Lower leg skin (tissue), 4 donors: Measurements from ENCODE around the gene ARMC5. TPM values are rescaled to one million over a fixed set of nuclear protein-coding genes. Genes with fewer than 3 reads are reported as not detected.
"Not testable (repeated sequence)": the region's sequence is repeated elsewhere in the genome, so short reads cannot be mapped to it uniquely, and the experiment has no call there.

Experiments
- DNase-seq, 2 donors: peaks; one replicate each; pipeline ENCODE4 v3.0.0-alpha.2; 2019; ENCODE audit warnings: low spot score in 2 of 2
- H3K4me3 ChIP-seq: fragments of 200-600 bp; sonication (generic); 2 replicates; pipeline ENCODE4 v1.5.1; 2017; ENCODE audit warnings: mild to moderate bottlenecking, low read depth; ENCODE audit not compliant: poor library complexity, severe bottlenecking
- CTCF ChIP-seq, 3 donors: fragments of 450-650 bp; IDR thresholded peaks; one replicate each; pipeline ENCODE4 v1.5.1; 2016; ENCODE audit warnings: antibody characterized with exemption in 3 of 3, mild to moderate bottlenecking in 3 of 3, moderate library complexity in 2 of 3
- POLR2A ChIP-seq, 2 donors: fragments of 450-650 bp; IDR thresholded peaks; one replicate each; pipeline ENCODE4 v1.6.1; 2016 to 2017; ENCODE audit warnings: antibody characterized with exemption in 2 of 2, mild to moderate bottlenecking in 1 of 2, moderate library complexity in 1 of 2
- WGBS, 2 donors: methylation state at CpG; one replicate each; pipeline ENCODE4 v1.1.5; 2018; 5-methylcytosine and 5-hydroxymethylcytosine counted together
- intact Hi-C: fragments of 100-400 bp; cut with DNase I; formaldehyde crosslinking; loops from one replicate; pipeline ENCODE4 v1.15.0; 2023; ENCODE audit warnings: low total_unique reads
- total RNA-seq, 4 donors: library from RNA; depleted of rRNA; stranded (reverse); fragments of >200 nt; gene quantifications; one replicate each; pipeline ENCODE4 v1.1.0, GENCODE V29; 2016

Gene ARMC5
- total RNA-seq, 4 donors from 2014 or later, result 11.2 to 13.8 (median 13.3) TPM

GRCh38 chr16:31413943-31414342 is 45.4 kb upstream of the ARMC5 start:
- WGBS, 2 donors, result 82 to 87% methylated on average over 4 of the region's 4 CpGs
- TF ChIP-seq CTCF (IDR thresholded peaks at IDR 0.05) (no peak), POLR2A (IDR thresholded peaks at IDR 0.05) (no peak)
- intact Hi-C loops, result no loop called here
- DNase-seq, result no peak
- H3K4me3 ChIP-seq, result no peak overlapping the region

GRCh38 chr16:31414706-31415105 is 44.6 kb upstream of the ARMC5 start:
- no peak overlapping the region for H3K4me3 ChIP-seq
- DNase-seq, result no peak
- TF ChIP-seq POLR2A (IDR thresholded peaks at IDR 0.05) (no peak), CTCF (IDR thresholded peaks at IDR 0.05) (no peak)
- intact Hi-C loops, result no loop called here
- 80 to 81% methylated on average over 4 of the region's 4 CpGs for WGBS, 2 donors

DNA sequence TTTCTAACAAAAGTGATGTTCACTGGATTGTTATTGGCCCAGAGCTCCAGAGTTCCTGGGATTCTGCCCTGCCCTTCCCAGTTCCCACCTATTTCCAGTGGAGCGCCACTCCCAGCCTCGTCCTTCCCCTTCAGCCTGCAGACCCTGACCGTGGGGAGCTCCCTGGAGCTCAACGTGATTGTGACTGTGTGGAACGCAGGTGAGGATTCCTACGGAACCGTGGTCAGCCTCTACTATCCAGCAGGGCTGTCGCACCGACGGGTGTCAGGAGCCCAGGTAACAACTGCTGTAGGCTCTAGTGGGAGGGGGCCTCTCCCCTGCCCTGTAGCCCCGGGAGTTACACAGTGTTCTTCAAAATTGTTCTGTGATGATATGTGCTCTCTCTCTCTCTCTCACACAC is 42.9 kb upstream of the ARMC5 start:
- intact Hi-C loops, result no loop called here
- no peak for DNase-seq
- 79 to 81% methylated on average over 11 of the region's 11 CpGs for WGBS, 2 donors
- H3K4me3 ChIP-seq, result no peak overlapping the region
- TF ChIP-seq CTCF (IDR thresholded peaks at IDR 0.05) (no peak), POLR2A (IDR thresholded peaks at IDR 0.05) (no peak)

DNA sequence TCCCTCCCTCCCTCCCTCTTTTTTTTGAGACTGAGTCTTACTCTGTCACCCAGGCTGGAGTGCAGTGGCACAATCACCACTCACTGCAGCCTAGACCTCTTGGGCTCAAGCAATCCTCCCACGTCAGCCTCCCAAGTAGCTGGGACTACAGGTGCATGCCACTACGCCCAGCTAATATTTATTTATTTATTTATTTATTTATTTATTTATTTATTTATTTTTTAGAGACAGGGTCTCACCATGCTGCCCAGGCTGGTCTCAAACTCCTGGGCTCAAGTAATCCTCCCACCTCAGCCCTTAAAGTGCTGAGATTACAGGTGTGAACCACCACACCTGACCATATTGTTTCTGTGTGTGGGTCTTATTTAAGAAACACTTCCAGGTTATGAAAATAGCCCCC is 42.3 kb upstream of the ARMC5 start:
- DNase-seq, H3K4me3 ChIP-seq, intact Hi-C loops: not testable (repeated sequence)
- 86 to 91% methylated on average over 2 of the region's 2 CpGs for WGBS, 2 donors

DNA sequence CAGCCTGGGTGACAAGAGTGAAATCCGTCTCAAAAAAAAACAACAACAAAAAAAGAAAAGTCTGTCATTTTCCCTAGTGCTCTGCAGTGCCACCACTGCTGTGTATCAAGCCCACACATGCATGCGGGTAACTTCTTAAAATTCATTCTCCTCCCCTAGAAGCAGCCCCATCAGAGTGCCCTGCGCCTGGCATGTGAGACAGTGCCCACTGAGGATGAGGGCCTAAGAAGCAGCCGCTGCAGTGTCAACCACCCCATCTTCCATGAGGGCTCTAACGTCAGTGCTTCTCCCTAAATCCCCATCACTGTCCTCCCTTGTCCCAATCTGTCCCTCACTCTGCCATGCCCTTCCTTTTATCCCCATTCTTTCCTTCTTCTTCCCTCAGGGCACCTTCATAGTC is 41.4 kb upstream of the ARMC5 start:
- WGBS, 2 donors, result 88 to 91% methylated on average over 5 of the region's 5 CpGs
- no peak overlapping the region for H3K4me3 ChIP-seq
- DNase-seq, result no peak
- intact Hi-C loops, result no loop called here
- TF ChIP-seq CTCF (IDR thresholded peaks at IDR 0.05) (no peak), POLR2A (IDR thresholded peaks at IDR 0.05) (no peak)

DNA sequence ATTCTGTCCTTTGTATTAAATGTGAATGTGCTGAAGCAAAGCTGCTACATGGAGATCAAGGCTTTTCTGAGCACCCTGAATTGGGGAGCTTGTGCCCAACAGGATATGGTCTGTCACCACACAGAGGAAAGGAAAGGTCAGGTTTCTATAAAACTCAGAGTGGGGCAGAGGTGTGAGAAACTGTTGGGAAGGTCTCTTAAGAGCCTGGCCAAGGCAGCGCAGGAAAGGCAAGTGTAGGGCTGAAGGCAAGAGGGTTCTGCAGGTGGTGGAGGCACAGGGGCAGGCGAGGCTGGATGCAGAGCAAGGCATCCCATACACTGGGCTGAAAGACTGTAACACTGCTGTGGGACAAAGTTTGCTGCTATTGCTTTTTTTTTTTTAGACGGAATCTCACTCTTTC is 39.3 kb upstream of the ARMC5 start:
- intact Hi-C loops, result no loop called here
- no peak overlapping the region for H3K4me3 ChIP-seq
- DNase-seq, result no peak
- WGBS, 2 donors, result 70 to 80% methylated on average over 3 of the region's 3 CpGs
- TF ChIP-seq CTCF (IDR thresholded peaks at IDR 0.05) (no peak), POLR2A (IDR thresholded peaks at IDR 0.05) (no peak)
